Chondrocyte (in vitro differentiated cells): Measurements from ENCODE around the gene TMEM178A. TPM values are rescaled to one million over a fixed set of nuclear protein-coding genes. Genes with fewer than 3 reads are reported as not detected.

Source experiments
- DNase-seq: peaks from one replicate; pipeline ENCODE4 v3.0.0; 2021; ENCODE audit warnings: mixed read lengths, low spot score
- H3K27ac Mint-ChIP-seq: one replicate; pipeline ENCODE4 v1.8.0; 2021; ENCODE audit warnings: mild to moderate bottlenecking, moderate library complexity, mixed read lengths; ENCODE audit not compliant: unreplicated experiment
- H3K27me3 Mint-ChIP-seq: 2 replicates; pipeline ENCODE4 v1.8.0; 2021; ENCODE audit warnings: low read depth, mixed read lengths
- H3K36me3 Mint-ChIP-seq: 2 replicates; pipeline ENCODE4 v1.8.0; 2021; ENCODE audit warnings: low read depth, mixed read lengths
- H3K4me1 Mint-ChIP-seq: 2 replicates; pipeline ENCODE4 v1.8.0; 2021; ENCODE audit warnings: low read depth, mild to moderate bottlenecking, mixed read lengths
- H3K4me3 Mint-ChIP-seq: one replicate; pipeline ENCODE4 v1.8.0; 2021; ENCODE audit warnings: mild to moderate bottlenecking, moderate library complexity, mixed read lengths; ENCODE audit not compliant: unreplicated experiment
- H3K9me3 Mint-ChIP-seq: 2 replicates; pipeline ENCODE4 v1.8.0; 2021; ENCODE audit warnings: low read depth, mixed read lengths
- total RNA-seq: library from RNA; stranded (reverse); gene quantifications from 3 replicates; pipeline ENCODE4 v1.2.1, GENCODE V29; 2021
- TF ChIP-seq, protein P1 (sequence below): fragments of 200-600 bp; sonication (generic); IDR thresholded peaks from 2 replicates; pipeline ENCODE4 v1.5.0; 2021; ENCODE audit warnings: antibody characterized with exemption, mild to moderate bottlenecking, moderate library complexity

TMEM178A gene
- total RNA-seq, 1 donor from 2014 or later, result 1.3 TPM

DNA sequence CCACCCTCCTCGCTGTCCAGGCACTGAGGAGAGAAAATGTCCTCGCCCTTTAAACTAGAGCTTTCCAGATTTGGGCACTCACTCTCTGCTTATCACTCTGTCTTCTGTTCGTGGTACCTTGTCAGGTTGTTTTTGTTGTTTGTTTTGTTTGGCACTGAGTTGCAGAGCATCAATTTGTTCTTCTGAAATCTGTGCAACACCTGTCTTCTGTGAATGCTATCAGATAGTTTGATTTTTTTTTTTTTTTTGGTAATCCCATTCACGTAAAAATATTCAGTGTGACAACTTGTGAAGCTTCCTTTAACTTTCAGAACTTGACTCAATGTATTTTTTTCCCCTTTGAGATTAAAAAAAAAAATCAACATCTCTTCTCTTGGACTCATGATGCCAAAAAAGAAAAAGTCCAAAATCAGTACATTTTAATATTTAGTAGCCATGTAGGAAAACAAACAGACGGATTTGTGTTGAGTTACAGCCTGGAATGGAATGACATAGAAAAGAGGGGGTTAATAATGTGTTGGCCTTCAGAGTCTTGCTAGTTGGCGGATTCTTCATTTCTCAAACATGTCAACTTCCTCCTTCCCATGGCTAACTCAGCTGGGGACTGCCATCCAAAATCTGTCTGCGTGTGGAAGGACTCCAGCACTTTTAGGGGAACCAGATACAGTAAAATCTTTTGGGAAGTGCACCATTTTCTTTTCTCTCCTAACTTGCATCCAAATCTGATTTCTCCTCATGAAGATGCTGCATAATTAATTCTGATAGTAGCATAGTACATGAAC lies 1.6 kb downstream of the TMEM178A start:
- peaks cover 36% of the 10 kb centered on the region for H3K27me3 Mint-ChIP-seq
- TF ChIP-seq, protein P1, sequence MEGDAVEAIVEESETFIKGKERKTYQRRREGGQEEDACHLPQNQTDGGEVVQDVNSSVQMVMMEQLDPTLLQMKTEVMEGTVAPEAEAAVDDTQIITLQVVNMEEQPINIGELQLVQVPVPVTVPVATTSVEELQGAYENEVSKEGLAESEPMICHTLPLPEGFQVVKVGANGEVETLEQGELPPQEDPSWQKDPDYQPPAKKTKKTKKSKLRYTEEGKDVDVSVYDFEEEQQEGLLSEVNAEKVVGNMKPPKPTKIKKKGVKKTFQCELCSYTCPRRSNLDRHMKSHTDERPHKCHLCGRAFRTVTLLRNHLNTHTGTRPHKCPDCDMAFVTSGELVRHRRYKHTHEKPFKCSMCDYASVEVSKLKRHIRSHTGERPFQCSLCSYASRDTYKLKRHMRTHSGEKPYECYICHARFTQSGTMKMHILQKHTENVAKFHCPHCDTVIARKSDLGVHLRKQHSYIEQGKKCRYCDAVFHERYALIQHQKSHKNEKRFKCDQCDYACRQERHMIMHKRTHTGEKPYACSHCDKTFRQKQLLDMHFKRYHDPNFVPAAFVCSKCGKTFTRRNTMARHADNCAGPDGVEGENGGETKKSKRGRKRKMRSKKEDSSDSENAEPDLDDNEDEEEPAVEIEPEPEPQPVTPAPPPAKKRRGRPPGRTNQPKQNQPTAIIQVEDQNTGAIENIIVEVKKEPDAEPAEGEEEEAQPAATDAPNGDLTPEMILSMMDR, result no peak
- H3K27ac Mint-ChIP-seq, result no peak overlapping the region

DNA sequence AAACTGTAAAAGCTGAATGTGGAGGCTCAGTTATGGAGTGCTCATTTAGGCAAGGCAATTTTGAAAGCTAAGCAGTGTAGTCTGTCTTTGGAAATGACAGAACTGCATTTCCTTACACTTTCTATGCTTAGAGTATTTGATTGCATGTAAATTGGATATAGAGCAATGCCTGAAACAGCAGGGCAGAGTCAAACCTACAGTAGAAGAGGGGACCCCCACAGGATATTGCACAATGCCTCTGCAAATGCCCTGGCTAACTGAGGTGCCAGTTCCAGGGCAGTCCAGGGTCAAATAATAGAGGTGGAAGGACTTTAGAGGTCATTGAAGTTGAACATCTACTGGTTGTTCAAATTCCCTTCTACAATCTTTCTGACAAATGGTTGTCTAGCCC lies 2.2 kb downstream of the TMEM178A start:
- Mint-ChIP-seq H3K36me3 (no peaks in the 10 kb centered on the region), H3K4me1 (peaks cover 19% of the 10 kb centered on the region), H3K9me3 (no peaks in the 10 kb centered on the region), H3K4me3 (no peak overlapping the region), H3K27ac (no peak overlapping the region), H3K27me3 (peaks cover 38% of the 10 kb centered on the region)
- DNase-seq, result no peak
- TF ChIP-seq, protein P1, result no peak

More for the DNA sequence above, 1.6 kb downstream of the TMEM178A start:
- no peaks in the 10 kb centered on the region for H3K36me3 Mint-ChIP-seq
- peaks cover 20% of the 10 kb centered on the region for H3K4me1 Mint-ChIP-seq
- H3K4me3 Mint-ChIP-seq, result peak overlapping the region; percentile 80
- no peaks in the 10 kb centered on the region for H3K9me3 Mint-ChIP-seq
- DNase-seq, result no peak

- H3K36me3 Mint-ChIP-seq, result no peaks in the 10 kb centered on the region
- H3K4me1 Mint-ChIP-seq, result peaks cover 19% of the 10 kb centered on the region
- TF ChIP-seq, protein P1, result no peak
- H3K4me3 Mint-ChIP-seq, result no peak overlapping the region
- no peak overlapping the region for H3K27ac Mint-ChIP-seq
- DNase-seq, result no peak
- peaks cover 38% of the 10 kb centered on the region for H3K27me3 Mint-ChIP-seq
- H3K9me3 Mint-ChIP-seq, result no peaks in the 10 kb centered on the region
Measured at GRCh38 chr2:39668576-39669080, 2.9 kb downstream of the TMEM178A start.

DNA sequence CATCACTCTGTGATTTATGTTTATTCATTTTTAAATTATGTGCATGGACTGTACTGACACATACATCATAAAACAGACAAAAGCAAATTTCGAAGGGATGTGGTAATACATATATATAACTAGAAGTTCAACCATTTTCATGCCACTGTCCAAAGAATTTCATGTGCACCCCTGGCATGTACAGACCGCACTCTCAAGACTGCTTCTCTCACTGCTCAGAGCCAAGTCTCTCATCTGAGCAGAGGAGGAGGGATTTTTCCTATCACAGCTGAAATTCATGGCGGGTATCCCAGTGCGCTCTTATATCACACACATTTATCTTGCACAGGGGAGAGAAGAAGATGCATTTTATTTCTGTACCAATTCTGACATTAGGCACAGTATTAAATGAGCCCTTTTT lies 5.9 kb downstream of the TMEM178A start:
- no peak overlapping the region for H3K27ac Mint-ChIP-seq
- no peaks in the 10 kb centered on the region for H3K9me3 Mint-ChIP-seq
- peaks cover 2% of the 10 kb centered on the region for H3K36me3 Mint-ChIP-seq
- H3K4me1 Mint-ChIP-seq, result peaks cover 11% of the 10 kb centered on the region
- TF ChIP-seq, protein P1, result no peak
- H3K27me3 Mint-ChIP-seq, result peaks cover 35% of the 10 kb centered on the region
- H3K4me3 Mint-ChIP-seq, result no peak overlapping the region
- DNase-seq, result no peak

DNA sequence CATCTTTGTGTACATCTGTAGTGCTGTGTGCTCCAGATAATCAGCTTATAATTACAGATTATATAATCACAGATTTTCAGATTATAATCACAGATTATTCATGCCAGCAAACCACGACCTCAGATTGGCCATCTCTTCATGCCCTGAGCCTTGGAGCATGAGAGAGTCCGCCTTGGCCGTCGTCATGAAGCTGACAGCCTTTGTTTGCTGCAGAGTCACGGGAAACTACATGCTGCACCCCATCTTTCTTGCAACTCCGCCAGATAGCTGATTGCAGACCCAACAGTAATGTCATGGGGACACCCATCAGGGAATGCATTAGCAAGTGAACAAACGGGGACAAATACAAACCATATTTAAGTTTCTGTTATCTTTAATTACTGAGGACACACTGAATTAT lies 7.3 kb downstream of the TMEM178A start:
- Mint-ChIP-seq H3K36me3 (peaks cover 3% of the 10 kb centered on the region), H3K9me3 (peaks cover 4% of the 10 kb centered on the region), H3K27me3 (peaks cover 22% of the 10 kb centered on the region), H3K4me1 (no peaks in the 10 kb centered on the region), H3K27ac (no peak overlapping the region), H3K4me3 (no peak overlapping the region)
- TF ChIP-seq, protein P1, result no peak
- no peak for DNase-seq
